Right hindlimb (tissue), 1 donor: ENCODE results near the gene GMIP.
"Not testable (repeated sequence)": the region's sequence is repeated elsewhere in the genome, so short reads cannot be mapped to it uniquely, and the experiment has no call there.

Experiments
- DNase-seq: peaks from one replicate; pipeline ENCODE4 v3.0.0-alpha.2; 2018

Gene GMIP

GRCh38 chr19:19633711-19634515 lies 9.5 kb downstream of the GMIP start:
- no peak for DNase-seq

GRCh38 chr19:19632661-19633060 lies 10.8 kb downstream of the GMIP start:
- no peak for DNase-seq

- no peak for DNase-seq
Observed at GRCh38 chr19:19631346-19631745, 12.1 kb downstream of the GMIP start.

- no peak for DNase-seq
Observed at GRCh38 chr19:19630426-19630825, 13.0 kb downstream of the GMIP start.

- no peak for DNase-seq
Observed at GRCh38 chr19:19630062-19630414, 13.4 kb downstream of the GMIP start.

GRCh38 chr19:19628501-19629134 lies 14.8 kb downstream of the GMIP start:
- no peak for DNase-seq

- DNase-seq, result peak; percentile 69
Observed at GRCh38 chr19:19627621-19628500, 15.6 kb downstream of the GMIP start, which contains the start of gene LPAR2. LPAR2 (minus strand) TSS chr19:19628220; CDS start chr19:19627275, 945 bp downstream.

- DNase-seq, result no peak
Observed at GRCh38 chr19:19626516-19627472, 16.7 kb downstream of the GMIP start.

- no peak for DNase-seq
Observed at GRCh38 chr19:19624032-19624570, 19.4 kb downstream of the GMIP start.

- no peak for DNase-seq
Observed at GRCh38 chr19:19623383-19623782, 20.1 kb downstream of the GMIP start.

GRCh38 chr19:19619849-19620210 lies 23.6 kb downstream of the GMIP start:
- no peak for DNase-seq

GRCh38 chr19:19619181-19619848 lies 24.1 kb downstream of the GMIP start:
- DNase-seq, result no peak

GRCh38 chr19:19618219-19619051 lies 25.0 kb downstream of the GMIP start, which contains the start of gene PBX4:
PBX4 (minus strand) TSS chr19:19618687; CDS start chr19:19618629, 58 bp downstream.
- DNase-seq, result peak; percentile 97

- no peak for DNase-seq
Observed at GRCh38 chr19:19615086-19615485, 28.4 kb downstream of the GMIP start.

GRCh38 chr19:19613506-19613905 lies 30.0 kb downstream of the GMIP start:
- DNase-seq, result no peak

GRCh38 chr19:19610376-19611202 lies 32.9 kb downstream of the GMIP start:
- no peak for DNase-seq

- DNase-seq, result not testable (repeated sequence)
Observed at GRCh38 chr19:19606686-19607085, 36.8 kb downstream of the GMIP start.

GRCh38 chr19:19606021-19606420 lies 37.4 kb downstream of the GMIP start:
- DNase-seq, result no peak

GRCh38 chr19:19602713-19603324 lies 40.6 kb downstream of the GMIP start:
- no peak for DNase-seq
